Osteoblast (primary cell): ENCODE results near the gene SNTG2. TPM values are rescaled to one million over a fixed set of nuclear protein-coding genes. Genes with fewer than 3 reads are reported as not detected.

Experiments used
- DNase-seq: peaks from one replicate; pipeline ENCODE4 v3.0.0; 2011; ENCODE audit warnings: low spot score, mixed read lengths; ENCODE audit not compliant: insufficient read length; ENCODE audit errors: missing footprints
- H2AFZ ChIP-seq: 2 replicates; pipeline ENCODE4 v1.6.0; 2011; ENCODE audit warnings: mild to moderate bottlenecking, low read length
- H3K27ac ChIP-seq: 2 replicates; pipeline ENCODE4 v1.5.1; 2011; ENCODE audit warnings: mild to moderate bottlenecking, low read depth, low read length, moderate library complexity
- H3K27me3 ChIP-seq: 2 replicates; pipeline ENCODE4 v1.6.0; 2012; ENCODE audit warnings: mild to moderate bottlenecking, control low read depth, inconsistent platforms, low read length, moderate library complexity; ENCODE audit not compliant: insufficient read depth
- H3K36me3 ChIP-seq: 2 replicates; pipeline ENCODE4 v1.5.1; 2011; ENCODE audit warnings: mild to moderate bottlenecking, low read length, control low read depth, moderate library complexity; ENCODE audit not compliant: insufficient read depth
- H3K4me1 ChIP-seq: 2 replicates; pipeline ENCODE4 v1.5.1; 2011; ENCODE audit warnings: mild to moderate bottlenecking, low read length, control low read depth, moderate library complexity; ENCODE audit not compliant: insufficient read depth
- H3K4me2 ChIP-seq: 2 replicates; pipeline ENCODE4 v1.6.0; 2011; ENCODE audit warnings: mild to moderate bottlenecking, low read length; ENCODE audit not compliant: insufficient read depth
- H3K4me3 ChIP-seq: fragments of 200-600 bp; sonication (generic); 3 replicates; pipeline ENCODE4 v1.5.1; 2012; ENCODE audit warnings: mild to moderate bottlenecking, low read length, inconsistent platforms; ENCODE audit not compliant: insufficient read depth
- H3K79me2 ChIP-seq: 2 replicates; pipeline ENCODE4 v1.6.0; 2012; ENCODE audit warnings: mild to moderate bottlenecking, low read length, control low read depth, inconsistent platforms; ENCODE audit not compliant: insufficient read depth
- H3K9me3 ChIP-seq: 2 replicates; pipeline ENCODE4 v1.5.1; 2011; ENCODE audit warnings: low read depth, low read length, control low read depth
- H4K20me1 ChIP-seq: 2 replicates; pipeline ENCODE4 v1.6.0; 2012; ENCODE audit warnings: mild to moderate bottlenecking, low read length, control low read depth; ENCODE audit not compliant: insufficient read depth
- CTCF ChIP-seq: IDR thresholded peaks from 2 replicates; pipeline ENCODE4 v1.5.1; 2011; ENCODE audit warnings: mild to moderate bottlenecking, low read depth, low read length, moderate library complexity; ENCODE audit errors: extremely low read depth
- total RNA-seq: library from RNA; depleted of rRNA; stranded (reverse); fragments of >200 nt; gene quantifications from 2 replicates; pipeline ENCODE4 v1.2.3, GENCODE V29; 2012

SNTG2 gene
- total RNA-seq, 1 donor: 1.4 TPM

- no peaks in the 10 kb centered on the region for H3K27me3 ChIP-seq
- no peaks in the 10 kb centered on the region for H3K9me3 ChIP-seq
- no peak overlapping the region for H2AFZ ChIP-seq
- peak; percentile 92 for DNase-seq
- H3K36me3 ChIP-seq: no peaks in the 10 kb centered on the region
- peaks cover 7% of the 10 kb centered on the region for H3K4me1 ChIP-seq
- TF ChIP-seq CTCF: no peak
- no peaks in the 10 kb centered on the region for H4K20me1 ChIP-seq
- peak overlapping the region; percentile 81 for H3K4me2 ChIP-seq
- H3K27ac ChIP-seq: no peak overlapping the region
- H3K79me2 ChIP-seq: no peaks in the 10 kb centered on the region
- H3K4me3 ChIP-seq: peak overlapping the region; percentile 77
Measured at GRCh38 chr2:951224-952006, 766 bp downstream of the SNTG2 start.

- peak; percentile 79 for DNase-seq
- Histone ChIP-seq H4K20me1 (no peaks in the 10 kb centered on the region), H3K4me1 (peaks cover 7% of the 10 kb centered on the region), H3K36me3 (no peaks in the 10 kb centered on the region), H3K4me3 (no peak overlapping the region), H3K79me2 (no peaks in the 10 kb centered on the region), H3K27ac (no peak overlapping the region), H2AFZ (no peak overlapping the region), H3K4me2 (no peak overlapping the region), H3K9me3 (no peaks in the 10 kb centered on the region), H3K27me3 (no peaks in the 10 kb centered on the region)
- no peak for TF ChIP-seq CTCF
Measured at GRCh38 chr2:953408-953807, 2.8 kb downstream of the SNTG2 start.

- H3K36me3 ChIP-seq: no peaks in the 10 kb centered on the region
- H3K4me3 ChIP-seq: no peak overlapping the region
Measured at GRCh38 chr2:953975-954686, 3.5 kb downstream of the SNTG2 start.

More at GRCh38 chr2:953975-954686, 3.5 kb downstream of the SNTG2 start:
- Histone ChIP-seq H3K9me3 (no peaks in the 10 kb centered on the region), H2AFZ (no peak overlapping the region), H3K79me2 (no peaks in the 10 kb centered on the region), H3K4me2 (no peak overlapping the region), H3K27me3 (no peaks in the 10 kb centered on the region), H4K20me1 (no peaks in the 10 kb centered on the region), H3K27ac (no peak overlapping the region), H3K4me1 (peaks cover 5% of the 10 kb centered on the region)
- DNase-seq: peak; percentile 89
- peak; percentile 45 for TF ChIP-seq CTCF
